Measurements from ENCODE around the gene LRRC8C.

The LRRC8C gene

DNA sequence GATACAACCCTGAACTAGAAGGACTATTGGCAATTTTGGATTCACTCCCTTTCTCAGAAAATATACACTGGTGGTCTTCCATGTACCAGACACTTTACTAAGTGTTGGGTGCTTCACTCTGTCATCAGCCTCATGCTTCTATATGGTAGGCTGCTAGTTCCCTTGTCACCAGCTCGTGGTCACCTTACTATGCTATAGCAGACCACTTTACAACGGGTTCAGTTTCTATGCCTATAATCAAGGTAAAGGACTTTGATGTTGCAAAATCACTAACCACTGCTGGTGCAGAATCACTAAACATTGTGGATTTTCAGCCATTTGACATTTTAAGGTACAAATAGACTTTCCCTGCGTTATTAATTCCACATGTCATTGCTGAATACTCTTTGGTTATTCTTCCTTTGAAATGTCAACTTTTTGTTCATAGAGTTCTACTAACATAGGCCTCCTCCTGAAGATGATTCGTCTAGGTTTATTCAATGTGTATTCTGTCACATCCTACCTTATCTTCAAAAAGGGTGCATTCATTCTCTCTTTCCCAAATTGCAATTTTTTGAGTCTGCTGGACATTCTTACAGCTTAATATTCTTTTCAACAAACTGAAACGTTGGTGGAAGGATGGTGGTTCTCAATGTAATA is 78.3 kb downstream of the LRRC8C start:
- no peak overlapping the region for H3K9ac ChIP-seq (ENCODE audit: low read length)
- H3K9me2 ChIP-seq (ENCODE audit: low read depth, low read length) = no peaks in the 10 kb centered on the region
- H3K27ac ChIP-seq (ENCODE audit: low read depth, low read length, poor library complexity, severe bottlenecking) = no peak overlapping the region
- H3K4me1 ChIP-seq (ENCODE audit: insufficient read depth, low read length, severe bottlenecking) = peaks cover 6% of the 10 kb centered on the region
- H2AFZ ChIP-seq (ENCODE audit: low read length) = no peak overlapping the region
- no peaks in the 10 kb centered on the region for H3F3A ChIP-seq (ENCODE audit: insufficient read depth, low read length)
- no peaks in the 10 kb centered on the region for H4K20me1 ChIP-seq (ENCODE audit: insufficient read depth, low read length)
- no peaks in the 10 kb centered on the region for H3K27me3 ChIP-seq (ENCODE audit: insufficient read depth, low read length)
- H3K36me3 ChIP-seq (ENCODE audit: insufficient read depth, low read length) = peaks cover 16% of the 10 kb centered on the region
- H3K9me3 ChIP-seq (ENCODE audit: low read length) = no peaks in the 10 kb centered on the region
- no peak overlapping the region for H3K4me3 ChIP-seq (ENCODE audit: low read depth, low read length, poor library complexity, severe bottlenecking)
- TF ChIP-seq CTCF (IDR thresholded peaks at IDR 0.05; ENCODE audit: low read length) (no peak), EZH2 (IDR thresholded peaks at IDR 0.05; ENCODE audit: borderline replicate concordance, low read length) (no peak)
- no peak overlapping the region for H3K4me2 ChIP-seq (ENCODE audit: low read length)
- no peaks in the 10 kb centered on the region for H3K79me2 ChIP-seq (ENCODE audit: insufficient read depth, low read length)

GRCh38 chr1:89712420-89712819 is 79.5 kb downstream of the LRRC8C start:
- Histone ChIP-seq H3F3A (ENCODE audit: insufficient read depth, low read length) (no peaks in the 10 kb centered on the region), H3K9me3 (ENCODE audit: low read length) (no peaks in the 10 kb centered on the region), H3K79me2 (ENCODE audit: insufficient read depth, low read length) (no peaks in the 10 kb centered on the region), H3K9ac (ENCODE audit: low read length) (no peak overlapping the region), H4K20me1 (ENCODE audit: insufficient read depth, low read length) (no peaks in the 10 kb centered on the region), H3K27me3 (ENCODE audit: insufficient read depth, low read length) (no peaks in the 10 kb centered on the region), H3K4me2 (ENCODE audit: low read length) (no peak overlapping the region), H2AFZ (ENCODE audit: low read length) (no peak overlapping the region), H3K36me3 (ENCODE audit: insufficient read depth, low read length) (peaks cover 16% of the 10 kb centered on the region), H3K4me1 (ENCODE audit: insufficient read depth, low read length, severe bottlenecking) (no peaks in the 10 kb centered on the region), H3K27ac (ENCODE audit: low read depth, low read length, poor library complexity, severe bottlenecking) (no peak overlapping the region), H3K4me3 (ENCODE audit: low read depth, low read length, poor library complexity, severe bottlenecking) (no peak overlapping the region), H3K9me2 (ENCODE audit: low read depth, low read length) (no peaks in the 10 kb centered on the region)
- TF ChIP-seq EZH2 (IDR thresholded peaks at IDR 0.05; ENCODE audit: borderline replicate concordance, low read length) (no peak), CTCF (IDR thresholded peaks at IDR 0.05; ENCODE audit: low read length) (no peak)

- H3K27me3 ChIP-seq (ENCODE audit: insufficient read depth, low read length) = no peaks in the 10 kb centered on the region
- H3K9ac ChIP-seq (ENCODE audit: low read length) = no peak overlapping the region
- H3K4me2 ChIP-seq (ENCODE audit: low read length) = no peak overlapping the region
- no peaks in the 10 kb centered on the region for H3F3A ChIP-seq (ENCODE audit: insufficient read depth, low read length)
- no peak overlapping the region for H3K27ac ChIP-seq (ENCODE audit: low read depth, low read length, poor library complexity, severe bottlenecking)
- TF ChIP-seq EZH2 (IDR thresholded peaks at IDR 0.05; ENCODE audit: borderline replicate concordance, low read length) (no peak), CTCF (IDR thresholded peaks at IDR 0.05; ENCODE audit: low read length) (no peak)
- peaks cover 16% of the 10 kb centered on the region for H3K36me3 ChIP-seq (ENCODE audit: insufficient read depth, low read length)
- peaks cover 7% of the 10 kb centered on the region for H3K4me1 ChIP-seq (ENCODE audit: insufficient read depth, low read length, severe bottlenecking)
- H3K4me3 ChIP-seq (ENCODE audit: low read depth, low read length, poor library complexity, severe bottlenecking) = no peak overlapping the region
- H4K20me1 ChIP-seq (ENCODE audit: insufficient read depth, low read length) = no peaks in the 10 kb centered on the region
- no peak overlapping the region for H2AFZ ChIP-seq (ENCODE audit: low read length)
- H3K9me3 ChIP-seq (ENCODE audit: low read length) = no peaks in the 10 kb centered on the region
- no peaks in the 10 kb centered on the region for H3K9me2 ChIP-seq (ENCODE audit: low read depth, low read length)
- H3K79me2 ChIP-seq (ENCODE audit: insufficient read depth, low read length) = no peaks in the 10 kb centered on the region
These were observed 82.8 kb downstream of the LRRC8C start for GRCh38 chr1:89715677-89716076.

All from OCI-LY1 (cell line).